Stimulated activated effector memory CD8-positive, alpha-beta T cell treated with anti-CD3 and anti-CD28 coated beads, Interleukin-12 subunit alpha, Interleukin-12 subunit beta, amount 100 ng/mL, for 72 hours (primary cell): ENCODE data around the gene EML1.

Experiments
- ATAC-seq: fragments of 150-1000 bp; cut with Tn5 transposase; 2 replicates; pipeline ENCODE4 v1.10.0; 2021
- DNase-seq, 2 donors: peaks; one replicate each; pipeline ENCODE4 v3.0.0; 2021 to 2022; ENCODE audit warnings: low spot score in 2 of 2
- H3K27ac Mint-ChIP-seq: one replicate; pipeline ENCODE4 v1.8.0; 2022; ENCODE audit warnings: mild to moderate bottlenecking, mixed read lengths
- H3K36me3 Mint-ChIP-seq: one replicate; pipeline ENCODE4 v1.8.0; 2022; ENCODE audit warnings: mild to moderate bottlenecking, mixed read lengths
- H3K4me1 Mint-ChIP-seq: one replicate; pipeline ENCODE4 v1.8.0; 2022; ENCODE audit warnings: mixed read lengths
- H3K4me3 Mint-ChIP-seq: one replicate; pipeline ENCODE4 v1.8.0; 2022; ENCODE audit warnings: mild to moderate bottlenecking, mixed read lengths
- H3K9me3 Mint-ChIP-seq: one replicate; pipeline ENCODE4 v1.8.0; 2022; ENCODE audit warnings: mixed read lengths

Gene EML1

DNA sequence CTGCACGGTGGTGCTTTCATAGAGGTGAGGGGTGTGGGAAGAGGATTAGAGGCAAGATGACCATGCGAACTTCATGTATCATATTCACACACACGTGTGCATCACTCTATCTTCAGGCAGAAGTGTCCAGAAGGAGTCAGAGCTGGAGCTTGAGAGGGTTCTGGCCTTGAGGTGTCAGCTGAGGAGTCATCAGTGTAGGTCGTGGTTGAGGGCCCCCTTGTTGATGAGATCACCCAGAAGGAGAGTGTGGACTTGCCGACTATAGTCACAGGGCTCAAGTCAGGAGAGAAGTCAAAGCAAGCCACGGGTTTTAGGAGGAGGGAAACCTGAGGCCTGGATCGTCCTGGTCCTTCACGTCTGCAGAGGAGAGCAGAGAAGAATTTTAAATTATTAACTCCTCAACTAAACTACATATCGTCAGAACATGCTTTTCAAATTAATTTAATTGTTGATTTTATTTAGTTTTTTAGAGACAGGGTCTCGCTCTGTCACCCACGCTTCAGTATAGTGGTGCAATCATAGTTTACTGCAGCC lies 25.4 kb downstream of the EML1 start:
- peaks cover 36% of the 10 kb centered on the region for H3K4me1 Mint-ChIP-seq
- H3K4me3 Mint-ChIP-seq, result no peak overlapping the region
- no peaks in the 10 kb centered on the region for H3K36me3 Mint-ChIP-seq
- no peak for DNase-seq
- no peak overlapping the region for H3K27ac Mint-ChIP-seq
- no peaks in the 10 kb centered on the region for H3K9me3 Mint-ChIP-seq
- ATAC-seq, result peak; percentile 74

DNA sequence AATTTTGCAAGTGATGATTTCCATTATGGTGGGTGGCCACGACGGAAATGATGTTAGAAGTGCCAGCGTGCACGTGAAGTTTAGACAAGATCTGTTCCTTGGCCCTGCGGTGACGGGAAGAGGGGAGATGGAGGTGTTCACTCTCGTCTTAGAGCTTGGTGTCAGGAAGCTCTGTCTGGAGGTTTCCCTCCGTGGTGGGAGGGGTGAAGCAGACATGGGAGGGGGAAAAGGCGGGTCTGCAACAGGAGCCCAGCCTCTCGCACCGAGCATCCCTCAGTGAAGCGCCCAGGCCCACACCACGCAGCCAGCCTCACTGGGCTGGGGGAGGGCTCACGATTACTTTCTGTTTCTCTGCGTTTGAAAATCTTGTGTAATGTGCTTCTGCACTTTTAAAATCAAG lies 26.3 kb downstream of the EML1 start:
- peak; percentile 29 for ATAC-seq
- no peak for DNase-seq
- Mint-ChIP-seq H3K27ac (no peak overlapping the region), H3K4me1 (peaks cover 36% of the 10 kb centered on the region), H3K9me3 (no peaks in the 10 kb centered on the region), H3K4me3 (peak overlapping the region; percentile 15), H3K36me3 (no peaks in the 10 kb centered on the region)

DNA sequence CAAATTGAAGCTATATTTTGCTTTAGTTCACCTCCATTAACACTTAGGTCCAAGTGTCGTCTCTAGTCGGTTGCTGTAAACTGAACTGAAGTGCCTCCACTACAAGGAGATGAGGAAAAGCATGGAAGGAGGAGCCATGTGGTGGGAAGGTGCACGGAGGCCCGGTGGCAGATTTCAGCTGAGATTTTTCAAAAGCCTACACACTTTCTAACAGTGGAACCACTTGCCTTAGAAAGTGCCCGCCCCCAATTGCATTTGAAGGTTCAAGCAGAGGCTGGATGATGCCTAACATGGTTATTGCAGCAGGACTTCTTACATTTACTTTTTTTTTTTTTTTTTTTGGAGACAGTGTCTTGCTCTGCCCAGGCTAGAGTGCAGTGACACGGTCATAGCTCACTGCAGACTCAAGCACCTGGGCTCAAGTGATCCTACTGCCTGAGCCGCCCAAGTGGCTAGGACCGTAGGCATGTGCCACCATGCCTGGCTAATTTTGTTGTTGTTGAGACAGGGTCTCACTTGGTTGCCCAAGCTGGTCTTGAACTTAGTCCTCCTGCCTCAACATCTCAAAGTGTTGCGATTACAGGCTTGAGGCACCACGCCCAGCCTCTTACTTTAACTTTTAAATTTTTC lies 27.6 kb downstream of the EML1 start:
- Mint-ChIP-seq H3K36me3 (no peaks in the 10 kb centered on the region), H3K4me3 (no peak overlapping the region), H3K4me1 (peaks cover 36% of the 10 kb centered on the region), H3K27ac (no peak overlapping the region), H3K9me3 (no peaks in the 10 kb centered on the region)
- no peak for ATAC-seq
- no peak for DNase-seq

DNA sequence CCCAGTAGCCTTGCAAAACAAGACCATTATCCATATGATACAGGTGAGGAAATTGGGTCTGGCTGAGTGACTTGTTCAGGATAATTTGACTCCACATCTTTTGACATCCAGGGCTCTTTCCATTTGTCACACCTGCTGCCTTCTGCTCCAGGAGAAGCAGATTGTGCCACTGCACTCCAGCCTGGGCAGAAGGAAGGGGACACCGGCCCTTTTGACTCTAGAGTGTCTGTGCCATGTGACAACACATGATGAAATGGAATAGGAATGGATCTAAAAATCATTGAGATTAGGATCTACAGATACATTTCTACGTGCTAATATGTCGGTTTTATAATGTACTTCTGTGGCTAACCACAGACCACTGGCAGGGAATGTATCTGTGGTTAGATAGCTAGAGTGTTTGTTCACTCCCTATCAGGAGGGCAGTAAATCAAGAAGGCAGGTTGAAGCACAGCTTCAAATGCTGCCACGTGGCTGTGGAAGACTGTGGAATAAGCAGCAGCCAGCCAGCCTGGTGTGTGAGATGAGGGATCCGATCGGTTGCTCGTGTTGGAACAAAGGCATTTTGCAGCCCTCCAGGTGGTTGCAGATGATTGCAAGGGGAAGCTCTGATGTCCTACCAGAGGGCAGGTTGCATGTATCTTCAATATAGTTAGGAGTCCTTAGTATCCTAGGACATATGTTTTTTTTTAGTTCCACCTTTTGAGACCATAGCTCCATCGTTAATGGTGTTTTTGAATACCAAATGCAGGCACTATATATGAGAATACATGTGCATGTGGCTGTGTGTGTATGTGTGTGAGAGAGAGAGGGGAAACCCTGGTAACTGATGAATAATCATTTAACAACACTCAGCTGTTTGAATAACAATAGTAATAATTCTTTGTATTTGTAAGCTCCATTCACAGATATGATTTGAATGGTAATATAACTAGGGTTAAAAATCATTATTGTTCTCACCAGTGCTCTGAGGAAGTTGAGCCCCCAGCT lies 28.6 kb downstream of the EML1 start:
- no peak overlapping the region for H3K4me3 Mint-ChIP-seq

DNA sequence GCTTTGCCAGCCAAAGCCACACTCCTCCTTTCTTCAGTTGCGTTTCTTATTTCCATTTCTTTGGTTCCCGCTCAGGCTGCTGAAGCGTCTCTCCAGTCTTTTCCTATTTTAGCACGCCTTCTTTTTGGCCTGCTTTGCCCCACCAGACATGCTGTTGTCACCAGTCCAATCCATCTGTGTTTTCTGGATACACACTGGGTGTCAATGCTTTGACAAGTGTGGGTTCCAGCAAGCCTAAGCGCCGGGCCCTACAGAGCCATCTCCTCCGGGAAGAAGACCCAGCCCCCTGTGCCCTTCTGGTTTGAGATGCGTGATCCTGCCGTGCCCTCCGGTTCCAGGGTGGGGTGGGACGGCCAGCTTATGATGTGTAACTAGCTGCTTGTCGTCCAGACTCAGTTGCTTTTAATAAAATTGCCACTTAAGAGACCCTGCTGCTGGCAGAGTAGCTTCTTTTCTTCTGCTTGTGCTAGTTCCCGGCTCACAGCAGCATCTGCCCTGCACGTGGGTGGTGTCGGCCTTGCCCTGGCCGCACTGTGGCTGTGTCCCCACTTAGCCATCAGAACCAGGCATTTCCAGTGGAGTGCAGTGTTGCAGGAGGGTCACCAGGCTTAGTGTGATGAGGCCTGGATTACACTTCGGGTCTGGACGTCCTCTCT lies 29.7 kb downstream of the EML1 start:
- Mint-ChIP-seq H3K9me3 (no peaks in the 10 kb centered on the region), H3K27ac (peak overlapping the region; percentile 52), H3K4me3 (no peak overlapping the region), H3K4me1 (peaks cover 36% of the 10 kb centered on the region), H3K36me3 (no peaks in the 10 kb centered on the region)
- ATAC-seq, result no peak
- DNase-seq, result no peak

More for the DNA sequence above, 28.6 kb downstream of the EML1 start:
- Mint-ChIP-seq H3K9me3 (no peaks in the 10 kb centered on the region), H3K36me3 (no peaks in the 10 kb centered on the region), H3K4me1 (peaks cover 36% of the 10 kb centered on the region), H3K27ac (peak overlapping the region; percentile 52)
- ATAC-seq (peak; percentile 35), DNase-seq (no peak)

DNA sequence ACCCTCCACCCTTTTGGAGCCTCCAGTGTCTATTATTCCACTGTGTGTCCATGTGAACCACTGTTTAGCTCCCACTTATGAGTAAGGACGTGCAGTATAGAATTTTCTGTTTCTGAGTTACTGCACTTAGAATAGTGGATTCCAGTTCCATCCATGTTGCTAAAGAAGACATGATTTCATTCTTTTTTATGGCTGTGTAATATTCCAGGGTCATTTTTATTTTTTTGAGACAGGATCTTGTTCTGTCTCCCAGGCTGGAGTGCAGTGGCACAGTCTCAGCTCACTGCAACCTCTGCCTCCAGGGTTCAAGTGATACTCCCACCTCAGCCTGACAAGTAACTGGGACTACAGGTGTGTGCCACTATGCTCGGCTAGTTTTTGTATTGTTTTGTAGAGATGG lies 31.6 kb downstream of the EML1 start:
- no peak for ATAC-seq
- Mint-ChIP-seq H3K27ac (no peak overlapping the region), H3K36me3 (no peaks in the 10 kb centered on the region), H3K4me3 (no peak overlapping the region), H3K4me1 (peaks cover 23% of the 10 kb centered on the region), H3K9me3 (no peaks in the 10 kb centered on the region)
- DNase-seq, result no peak

DNA sequence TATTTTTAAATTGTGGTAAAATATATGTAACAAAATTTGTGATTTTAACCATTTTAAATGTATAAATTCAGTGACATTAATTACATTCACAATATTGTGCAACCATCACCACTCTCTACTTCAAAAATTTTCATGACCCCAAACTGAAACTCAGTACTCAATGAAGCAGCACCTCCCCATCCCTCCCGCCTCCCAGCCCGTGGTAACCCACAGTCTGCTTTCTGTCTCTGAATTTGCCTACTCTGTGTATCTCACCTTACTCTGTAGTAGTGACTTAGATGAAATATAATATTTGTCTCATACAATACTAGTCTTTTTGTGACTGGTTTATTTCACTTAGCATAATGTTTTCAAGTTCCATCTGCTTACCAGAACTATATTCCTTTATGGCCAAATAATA lies 36.2 kb downstream of the EML1 start:
- no peak overlapping the region for H3K27ac Mint-ChIP-seq
- no peaks in the 10 kb centered on the region for H3K36me3 Mint-ChIP-seq
- H3K9me3 Mint-ChIP-seq, result no peaks in the 10 kb centered on the region
- ATAC-seq (peak; percentile 49), DNase-seq (no peak)
- no peaks in the 10 kb centered on the region for H3K4me1 Mint-ChIP-seq
- H3K4me3 Mint-ChIP-seq, result no peak overlapping the region

DNA sequence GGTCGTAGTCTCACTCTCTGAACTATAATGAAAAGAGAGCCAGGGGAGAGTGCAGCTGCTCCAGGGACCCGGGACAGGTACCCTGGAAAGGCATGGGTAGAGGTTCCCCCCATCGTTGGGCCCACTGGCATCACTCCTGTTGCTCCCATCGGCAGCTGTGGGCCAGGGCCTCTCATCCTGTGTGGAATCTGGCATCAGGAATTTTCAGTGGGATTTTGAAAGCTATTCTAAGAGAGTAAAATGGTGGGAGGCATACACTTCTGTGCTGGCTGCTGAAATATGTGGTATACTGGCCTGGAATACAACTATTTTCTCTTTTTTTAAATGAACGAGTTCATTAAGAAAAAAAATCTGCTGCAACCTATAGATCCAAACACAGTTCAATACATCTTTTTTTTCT lies 38.1 kb downstream of the EML1 start:
- Mint-ChIP-seq H3K9me3 (no peaks in the 10 kb centered on the region), H3K27ac (no peak overlapping the region), H3K36me3 (no peaks in the 10 kb centered on the region), H3K4me1 (no peaks in the 10 kb centered on the region), H3K4me3 (no peak overlapping the region)
- ATAC-seq (no peak), DNase-seq (no peak)

DNA sequence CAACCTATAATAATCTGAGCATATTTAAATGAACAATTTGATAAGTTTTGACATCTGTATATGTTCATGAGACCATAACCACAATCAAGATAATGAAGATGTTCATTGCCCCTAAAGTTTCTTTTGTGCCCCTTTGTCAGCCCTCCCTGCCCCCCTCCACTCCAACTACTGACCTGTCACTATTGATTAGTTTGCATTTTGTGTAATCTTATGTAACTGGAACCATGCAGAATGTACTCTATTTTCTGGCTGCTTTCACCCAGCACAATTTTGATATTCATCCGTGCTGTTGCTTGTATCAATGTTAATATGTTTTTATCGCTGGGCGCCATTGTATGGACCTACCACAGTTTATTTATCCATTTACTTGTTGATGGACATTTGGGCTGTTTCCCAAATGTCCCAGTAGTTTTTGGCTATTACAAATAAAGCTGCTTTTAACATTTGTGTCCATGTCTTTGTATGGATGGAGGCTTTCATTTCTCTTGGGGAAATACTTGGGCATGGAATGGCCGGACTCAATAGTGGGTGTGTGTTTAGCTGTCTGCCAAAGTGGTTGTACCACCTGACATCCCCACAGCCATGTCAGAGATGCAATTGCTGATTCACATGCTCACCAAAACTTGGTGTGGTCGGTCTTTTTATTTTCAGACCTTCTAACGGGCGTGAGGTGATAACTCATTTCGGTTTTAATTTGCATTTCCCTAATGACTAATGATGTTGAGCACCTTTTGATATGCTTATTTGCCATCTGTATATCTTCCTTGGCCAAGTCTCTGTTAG lies 38.9 kb downstream of the EML1 start:
- no peak overlapping the region for H3K4me3 Mint-ChIP-seq
- H3K27ac Mint-ChIP-seq, result no peak overlapping the region
- H3K9me3 Mint-ChIP-seq, result no peaks in the 10 kb centered on the region
- no peaks in the 10 kb centered on the region for H3K36me3 Mint-ChIP-seq
- DNase-seq, result no peak
- peak; percentile 60 for ATAC-seq
- no peaks in the 10 kb centered on the region for H3K4me1 Mint-ChIP-seq

DNA sequence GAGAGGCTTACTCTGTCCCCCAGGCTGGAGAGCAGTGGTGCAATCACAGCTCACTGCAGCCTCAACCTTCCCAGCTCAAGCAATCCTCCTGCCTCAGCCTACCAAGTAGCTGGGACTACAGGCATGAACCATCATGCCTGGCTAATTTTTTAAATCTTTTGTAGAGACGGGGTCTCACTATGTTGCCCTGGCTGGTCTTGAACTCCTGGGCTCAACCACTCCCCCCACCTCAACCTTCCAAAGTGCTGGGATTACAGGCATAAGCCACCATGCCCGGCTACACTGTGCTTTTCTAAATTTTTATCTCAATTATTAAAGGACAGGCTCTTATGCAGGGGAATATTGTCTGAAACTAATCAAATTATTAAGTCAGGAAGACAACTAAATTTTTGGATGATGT lies 44.6 kb downstream of the EML1 start:
- no peak for DNase-seq
- Mint-ChIP-seq H3K27ac (no peak overlapping the region), H3K4me3 (no peak overlapping the region), H3K9me3 (no peaks in the 10 kb centered on the region), H3K4me1 (no peaks in the 10 kb centered on the region), H3K36me3 (no peaks in the 10 kb centered on the region)
- ATAC-seq, result no peak

DNA sequence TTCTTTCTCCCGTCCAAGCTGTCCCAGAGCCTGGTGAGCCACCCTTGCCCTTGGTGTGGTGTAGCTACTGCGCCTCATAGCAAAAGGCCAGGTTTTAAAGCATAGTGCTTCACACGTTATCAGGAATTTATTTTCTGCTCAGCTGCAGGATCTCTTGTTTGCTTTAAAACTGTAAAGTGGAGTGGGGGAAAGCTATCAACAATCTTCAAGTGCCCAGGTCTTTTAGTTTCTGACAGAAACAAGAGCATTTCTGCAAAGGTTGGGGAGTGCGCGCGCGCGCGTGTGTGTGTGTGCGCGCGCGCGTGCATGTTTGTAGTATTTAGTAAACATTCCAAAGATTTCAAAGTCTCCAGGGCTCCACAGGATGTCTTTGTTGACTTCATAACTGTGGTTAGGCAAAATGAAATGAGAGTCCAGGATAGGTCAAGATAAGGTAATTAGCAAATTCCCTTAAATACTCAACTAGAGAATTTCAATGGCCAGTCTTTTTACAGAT lies 45.5 kb downstream of the EML1 start:
- Mint-ChIP-seq H3K9me3 (no peaks in the 10 kb centered on the region), H3K36me3 (no peaks in the 10 kb centered on the region), H3K4me3 (no peak overlapping the region), H3K4me1 (no peaks in the 10 kb centered on the region), H3K27ac (no peak overlapping the region)
- no peak for DNase-seq
- ATAC-seq, result no peak

DNA sequence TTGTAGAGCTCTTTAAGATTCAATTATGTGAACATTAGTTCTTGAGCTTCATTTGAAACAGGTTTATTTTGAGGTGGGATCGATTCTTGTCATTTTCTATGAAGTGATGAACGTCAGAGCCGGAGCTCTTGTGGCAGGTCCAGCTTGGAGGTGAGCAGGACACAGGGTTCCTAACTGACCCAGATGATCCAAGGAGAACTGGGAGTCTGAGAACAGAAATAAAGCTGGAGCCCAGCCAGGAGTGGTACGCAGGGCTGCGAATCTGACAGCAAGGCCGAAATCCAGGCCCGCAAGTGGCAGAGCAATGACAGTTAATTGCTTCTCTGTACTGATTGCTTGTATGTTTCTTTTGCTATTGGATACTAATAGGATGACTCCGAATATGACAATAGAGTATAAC lies 46.5 kb downstream of the EML1 start:
- Mint-ChIP-seq H3K4me3 (no peak overlapping the region), H3K4me1 (no peaks in the 10 kb centered on the region)

DNA sequence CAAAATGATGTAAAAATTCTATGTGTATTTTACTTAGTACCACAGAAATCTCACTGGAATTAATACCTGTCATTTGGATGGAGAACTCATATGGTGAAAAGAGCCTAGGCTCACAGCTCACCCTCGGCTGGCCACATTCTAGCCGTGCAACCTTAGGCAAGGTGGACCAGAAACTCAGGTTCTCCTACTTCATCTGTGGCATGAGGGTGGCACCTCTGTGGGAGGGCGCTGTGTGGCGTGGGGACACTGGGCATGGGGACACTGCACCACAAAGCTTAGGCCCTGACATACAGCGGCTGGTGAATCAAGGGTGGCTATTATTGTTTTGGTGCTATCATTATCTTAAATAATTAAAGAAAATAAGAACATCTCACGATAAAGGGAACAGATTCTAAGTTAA lies 47.1 kb downstream of the EML1 start:
- DNase-seq (no peak), ATAC-seq (no peak)
- Mint-ChIP-seq H3K36me3 (no peaks in the 10 kb centered on the region), H3K27ac (no peak overlapping the region), H3K9me3 (no peaks in the 10 kb centered on the region), H3K4me3 (no peak overlapping the region), H3K4me1 (no peaks in the 10 kb centered on the region)

More for the DNA sequence above, 46.5 kb downstream of the EML1 start:
- Mint-ChIP-seq H3K27ac (no peak overlapping the region), H3K9me3 (no peaks in the 10 kb centered on the region), H3K36me3 (no peaks in the 10 kb centered on the region)
- DNase-seq (no peak), ATAC-seq (no peak)

DNA sequence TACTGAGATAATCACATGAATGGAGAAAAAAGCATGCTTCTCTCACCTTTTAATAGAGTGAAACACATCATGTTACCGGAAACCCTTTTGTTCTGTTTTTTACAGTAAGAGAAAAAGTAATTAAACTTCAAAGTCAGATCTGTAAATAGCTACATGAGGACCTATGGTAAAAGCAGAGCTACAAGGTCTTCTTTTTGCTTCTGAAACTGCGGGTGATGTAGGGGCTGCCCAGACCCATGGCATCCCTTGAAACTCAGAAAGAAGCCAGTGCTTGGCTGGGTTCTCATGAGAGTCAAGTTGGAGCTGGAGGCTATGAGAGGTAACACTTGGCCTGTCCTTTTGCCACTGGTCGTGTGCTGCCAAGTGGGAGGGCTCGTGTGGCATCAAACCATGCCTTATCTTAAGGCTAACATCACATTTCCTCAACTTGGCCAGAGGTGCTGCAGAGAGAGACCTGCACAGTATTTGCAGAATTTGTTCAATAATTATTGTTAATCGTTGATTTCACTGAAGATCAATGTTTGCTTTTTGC lies 47.6 kb downstream of the EML1 start:
- no peaks in the 10 kb centered on the region for H3K4me1 Mint-ChIP-seq
- no peak for ATAC-seq
- H3K36me3 Mint-ChIP-seq, result no peaks in the 10 kb centered on the region
- no peak overlapping the region for H3K4me3 Mint-ChIP-seq
- no peak for DNase-seq
- H3K27ac Mint-ChIP-seq, result no peak overlapping the region
- no peaks in the 10 kb centered on the region for H3K9me3 Mint-ChIP-seq
